ENCODE data around the gene TPTE.
"Not testable (repeated sequence)": the region's sequence is repeated elsewhere in the genome, so short reads cannot be mapped to it uniquely, and the experiment has no call there.

GRCh38 chr21:10616061-10616460, 94.7 kb downstream of the TPTE start:
- TF ChIP-seq CTCF (conservative IDR thresholded peaks at IDR 0.05; ENCODE audit: low read length); EZH2phosphoT487 (IDR thresholded peaks at IDR 0.05; ENCODE audit: borderline replicate concordance, low read depth, low read length): not testable (repeated sequence)
